ENCODE results near the gene ERCC8. TPM values are rescaled to one million over a fixed set of nuclear protein-coding genes. Genes with fewer than 3 reads are reported as not detected.
"Not testable (repeated sequence)": the region's sequence is repeated elsewhere in the genome, so short reads cannot be mapped to it uniquely, and the experiment has no call there.

The ERCC8 gene
- total RNA-seq, 6 experiments from 2014 or later: 8.5 to 10.7 (median 10.5) TPM

DNA sequence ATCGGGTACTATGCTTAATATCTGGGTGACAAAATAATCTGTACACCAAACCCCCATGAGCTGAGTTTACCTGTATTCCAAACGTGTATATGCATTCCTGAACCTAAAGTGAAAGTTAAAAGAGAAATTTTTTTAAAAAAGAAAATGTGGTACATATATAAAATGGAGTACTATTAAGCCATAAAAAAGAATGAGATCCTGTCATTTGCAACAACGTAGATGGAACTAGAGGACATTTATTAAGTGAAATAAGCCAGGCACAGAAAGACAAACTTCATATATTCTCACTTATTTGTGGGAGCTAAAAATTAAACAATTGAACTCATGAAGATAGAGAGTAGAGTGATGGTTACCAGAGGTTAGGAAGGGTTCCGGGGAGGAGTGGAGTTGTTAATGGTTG is 44.9 kb upstream of the ERCC8 start:
- Mint-ChIP-seq H3K9me3 (peaks cover 4% of the 10 kb centered on the region; the same call in 1 of the 2 replicates), H3K4me1 (ENCODE audit: low read depth) (peaks cover 14% of the 10 kb centered on the region; the same call in 1 of the 2 replicates), H3K36me3 (ENCODE audit: low read depth) (peaks cover 37% of the 10 kb centered on the region), H3K27ac (no peak overlapping the region), H3K4me3 (no peak overlapping the region), H3K27me3 (ENCODE audit: insufficient read depth) (no peaks in the 10 kb centered on the region)
- no peak for DNase-seq
- TF ChIP-seq CTCF (IDR thresholded peaks at IDR 0.05): no peak

DNA sequence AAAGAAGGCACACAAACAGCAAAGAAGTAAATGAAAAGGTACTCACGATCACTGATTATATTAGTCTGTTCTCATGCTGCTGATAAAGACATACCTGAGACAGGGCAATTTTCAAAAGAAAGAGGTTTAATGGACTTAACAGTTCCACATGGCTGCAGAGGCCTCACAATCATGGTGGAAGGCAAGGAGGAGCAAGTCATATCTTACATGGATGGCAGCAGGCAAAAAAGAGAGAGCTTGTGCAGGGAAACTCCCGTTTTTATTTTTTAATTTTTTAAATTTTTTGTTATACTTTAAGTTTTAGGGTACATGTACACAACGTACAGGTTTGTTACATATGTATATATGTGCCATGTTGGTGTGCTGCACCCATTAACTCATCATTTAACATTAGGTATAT is 37.3 kb upstream of the ERCC8 start:
- not testable (repeated sequence) for DNase-seq; H3K4me1 Mint-ChIP-seq (ENCODE audit: low read depth); H3K4me3 Mint-ChIP-seq; H3K27ac Mint-ChIP-seq; H3K27me3 Mint-ChIP-seq (ENCODE audit: insufficient read depth); H3K9me3 Mint-ChIP-seq
- H3K36me3 Mint-ChIP-seq (ENCODE audit: low read depth): peaks cover 28% of the 10 kb centered on the region

- Mint-ChIP-seq H3K4me3 (no peak overlapping the region), H3K4me1 (ENCODE audit: low read depth) (no peaks in the 10 kb centered on the region), H3K27ac (no peak overlapping the region), H3K9me3 (peaks cover 9% of the 10 kb centered on the region), H3K27me3 (ENCODE audit: insufficient read depth) (no peaks in the 10 kb centered on the region; the same call in 1 of the 2 replicates), H3K36me3 (ENCODE audit: low read depth) (peaks cover 15% of the 10 kb centered on the region)
- DNase-seq: no peak
- TF ChIP-seq CTCF (IDR thresholded peaks at IDR 0.05): no peak
Observed at GRCh38 chr5:60980511-60980910, 35.6 kb upstream of the ERCC8 start.

GRCh38 chr5:60978968-60979367 is 34.1 kb upstream of the ERCC8 start:
- Mint-ChIP-seq H3K9me3 (peaks cover 5% of the 10 kb centered on the region), H3K4me1 (ENCODE audit: low read depth) (no peaks in the 10 kb centered on the region), H3K4me3 (no peak overlapping the region), H3K27me3 (ENCODE audit: insufficient read depth) (no peaks in the 10 kb centered on the region; the same call in 1 of the 2 replicates), H3K27ac (no peak overlapping the region), H3K36me3 (ENCODE audit: low read depth) (peaks cover 11% of the 10 kb centered on the region)
- TF ChIP-seq CTCF (IDR thresholded peaks at IDR 0.05): no peak
- DNase-seq: no peak

GRCh38 chr5:60977956-60978737 is 33.3 kb upstream of the ERCC8 start:
- DNase-seq: no peak
- peaks cover 11% of the 10 kb centered on the region for H3K36me3 Mint-ChIP-seq (ENCODE audit: low read depth)
- peaks cover 5% of the 10 kb centered on the region for H3K9me3 Mint-ChIP-seq
- H3K27me3 Mint-ChIP-seq (ENCODE audit: insufficient read depth): no peaks in the 10 kb centered on the region; the same call in 1 of the 2 replicates
- H3K4me3 Mint-ChIP-seq: no peak overlapping the region
- no peak overlapping the region for H3K27ac Mint-ChIP-seq
- H3K4me1 Mint-ChIP-seq (ENCODE audit: low read depth): no peaks in the 10 kb centered on the region
- TF ChIP-seq CTCF (IDR thresholded peaks at IDR 0.05): no peak

DNA sequence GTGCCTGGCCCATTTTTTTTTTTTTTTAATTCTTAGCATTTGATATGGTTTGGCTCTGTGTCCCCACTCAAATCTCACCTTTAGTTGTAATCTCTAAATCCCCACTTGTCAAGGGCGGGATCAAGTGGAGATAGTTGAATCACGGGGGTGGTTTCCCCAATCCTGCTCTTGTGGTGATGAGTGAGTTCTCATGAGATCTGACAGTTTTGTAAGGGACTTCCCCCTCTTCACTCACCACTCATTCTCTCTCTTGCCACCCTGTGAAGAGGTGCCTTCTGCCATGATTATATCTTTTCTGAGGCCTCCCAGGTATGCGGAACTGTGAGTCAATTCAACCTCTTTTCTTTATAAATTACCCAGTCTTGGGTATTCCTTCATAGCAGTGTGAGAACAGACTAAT is 27.4 kb upstream of the ERCC8 start:
- Mint-ChIP-seq H3K4me1 (ENCODE audit: low read depth) (no peaks in the 10 kb centered on the region), H3K27me3 (ENCODE audit: insufficient read depth) (no peaks in the 10 kb centered on the region), H3K36me3 (ENCODE audit: low read depth) (peaks cover 19% of the 10 kb centered on the region), H3K9me3 (peaks cover 18% of the 10 kb centered on the region), H3K4me3 (no peak overlapping the region), H3K27ac (no peak overlapping the region)
- DNase-seq: no peak
- TF ChIP-seq CTCF (IDR thresholded peaks at IDR 0.05): no peak

Data from HFFc6 (cell line).